Measurements from ENCODE around the gene APLN.

The APLN gene

GRCh38 chrX:129641469-129641868 lies 13.3 kb downstream of the APLN start:
- no peak for DNase-seq (ENCODE audit: low spot score)

- DNase-seq (ENCODE audit: low spot score) = no peak
These were observed 14.0 kb downstream of the APLN start for GRCh38 chrX:129640737-129641136.

- DNase-seq (ENCODE audit: low spot score) = no peak
These were observed 15.8 kb downstream of the APLN start for GRCh38 chrX:129638917-129639316.

GRCh38 chrX:129637217-129638109 lies 17.3 kb downstream of the APLN start:
- DNase-seq (ENCODE audit: low spot score) = peak; percentile 73

GRCh38 chrX:129636175-129636681 lies 18.5 kb downstream of the APLN start:
- DNase-seq (ENCODE audit: low spot score) = no peak

GRCh38 chrX:129634541-129634940 lies 20.2 kb downstream of the APLN start:
- no peak for DNase-seq (ENCODE audit: low spot score)

- DNase-seq (ENCODE audit: low spot score) = no peak
These were observed 22.3 kb downstream of the APLN start for GRCh38 chrX:129632443-129632842.

GRCh38 chrX:129631849-129632248 lies 22.9 kb downstream of the APLN start:
- DNase-seq (ENCODE audit: low spot score) = no peak

GRCh38 chrX:129629837-129630236 lies 24.9 kb downstream of the APLN start:
- DNase-seq (ENCODE audit: low spot score) = no peak

GRCh38 chrX:129626026-129626425 lies 28.7 kb downstream of the APLN start:
- DNase-seq (ENCODE audit: low spot score) = no peak

GRCh38 chrX:129622757-129623301 lies 31.9 kb downstream of the APLN start:
- no peak for DNase-seq (ENCODE audit: low spot score)

- DNase-seq (ENCODE audit: low spot score) = no peak
These were observed 35.8 kb downstream of the APLN start for GRCh38 chrX:129618997-129619396.

GRCh38 chrX:129617420-129617819 lies 37.3 kb downstream of the APLN start:
- no peak for DNase-seq (ENCODE audit: low spot score)

- DNase-seq (ENCODE audit: low spot score) = no peak
These were observed 40.1 kb downstream of the APLN start for GRCh38 chrX:129614481-129615255.

GRCh38 chrX:129613596-129613995 lies 41.2 kb downstream of the APLN start:
- DNase-seq (ENCODE audit: low spot score) = peak; percentile 27

GRCh38 chrX:129612396-129612795 lies 42.4 kb downstream of the APLN start:
- DNase-seq (ENCODE audit: low spot score) = no peak

GRCh38 chrX:129609395-129609794 lies 45.4 kb downstream of the APLN start:
- DNase-seq (ENCODE audit: low spot score) = no peak

- no peak for DNase-seq (ENCODE audit: low spot score)
These were observed 46.3 kb downstream of the APLN start for GRCh38 chrX:129608496-129608895.

GRCh38 chrX:129606918-129607317 lies 47.8 kb downstream of the APLN start:
- DNase-seq (ENCODE audit: low spot score) = peak; percentile 63

- DNase-seq (ENCODE audit: low spot score) = peak; percentile 43
These were observed 53.8 kb downstream of the APLN start for GRCh38 chrX:129600981-129601424.

- DNase-seq (ENCODE audit: low spot score) = no peak
These were observed 54.8 kb downstream of the APLN start for GRCh38 chrX:129599996-129600395.

GRCh38 chrX:129599499-129599898 lies 55.3 kb downstream of the APLN start:
- DNase-seq (ENCODE audit: low spot score) = no peak

GRCh38 chrX:129597905-129598304 lies 56.9 kb downstream of the APLN start:
- no peak for DNase-seq (ENCODE audit: low spot score)
